HepG2 (cell line): Measurements from ENCODE around the gene ZFAND2B. TPM values are rescaled to one million over a fixed set of nuclear protein-coding genes. Genes with fewer than 3 reads are reported as not detected.

Experiments used
- CC2D1A ChIP-seq: sonication (generic); formaldehyde crosslinking; IDR thresholded peaks from 2 replicates; pipeline ENCODE4 v1.8.1; 2023; ENCODE audit warnings: mild to moderate bottlenecking, missing genetic modification reagents
- CHD2 ChIP-seq: IDR thresholded peaks from 2 replicates; pipeline ENCODE4 v1.6.1; 2011; ENCODE audit warnings: low read depth, low read length, improper control_type of control experiment
- DNMT3B ChIP-seq: conservative IDR thresholded peaks from 2 replicates; pipeline ENCODE4 v1.6.1; 2016; ENCODE audit warnings: missing biosample characterization, control low read depth
- E2F1 ChIP-seq: sonication (generic); formaldehyde crosslinking; IDR thresholded peaks from 2 replicates; pipeline ENCODE4 v1.5.0; 2020; ENCODE audit warnings: missing genetic modification reagents
- FOXO1 ChIP-seq: sonication (generic); formaldehyde crosslinking; IDR thresholded peaks from 2 replicates; pipeline ENCODE4 v1.4.0; 2020; ENCODE audit warnings: missing genetic modification reagents
- HCFC1 ChIP-seq: fragments of 150-350 bp; IDR thresholded peaks from 2 replicates; pipeline ENCODE4 v1.6.1; 2014; ENCODE audit warnings: low read depth, low read length
- HOXD1 ChIP-seq: sonication (generic); formaldehyde crosslinking; IDR thresholded peaks from 2 replicates; pipeline ENCODE4 v1.5.0; 2020; ENCODE audit warnings: missing genetic modification reagents
- JUN ChIP-seq: sonication (generic); formaldehyde crosslinking; IDR thresholded peaks from 2 replicates; pipeline ENCODE4 v1.4.0; 2020; ENCODE audit warnings: mild to moderate bottlenecking, missing genetic modification reagents
- KLF11 ChIP-seq: IDR thresholded peaks from 2 replicates; pipeline ENCODE4 v1.6.1; 2016; ENCODE audit warnings: missing compliant biosample characterization
- MAX ChIP-seq: IDR thresholded peaks from 2 replicates; pipeline ENCODE4 v1.6.1; 2012; ENCODE audit warnings: inconsistent platforms
- MNT ChIP-seq: fragments of 450-650 bp; IDR thresholded peaks from 2 replicates; pipeline ENCODE4 v1.6.1; 2016
- NFE2 ChIP-seq: sonication (generic); formaldehyde crosslinking; IDR thresholded peaks from 2 replicates; pipeline ENCODE4 v1.4.0; 2020; ENCODE audit warnings: missing genetic modification reagents
- PBX2 ChIP-seq: IDR thresholded peaks from 2 replicates; pipeline ENCODE4 v1.6.1; 2016; ENCODE audit warnings: control low read depth
- RAD51 ChIP-seq: fragments of 450-650 bp; IDR thresholded peaks from 2 replicates; pipeline ENCODE4 v1.6.1; 2016; ENCODE audit warnings: borderline replicate concordance
- SP5 ChIP-seq: IDR thresholded peaks from 2 replicates; pipeline ENCODE4 v1.6.1; 2016; ENCODE audit warnings: low read depth, borderline replicate concordance
- SRSF4 ChIP-seq: fragments of 200-400 bp; formaldehyde crosslinking; IDR thresholded peaks from one replicate; pipeline ENCODE4 v1.6.1; 2018; ENCODE audit warnings: mild to moderate bottlenecking, low read depth, low read length, moderate library complexity; ENCODE audit not compliant: poor library complexity, severe bottlenecking
- STAT5B ChIP-seq: sonication (generic); formaldehyde crosslinking; IDR thresholded peaks from 2 replicates; pipeline ENCODE4 v1.4.0; 2020; ENCODE audit warnings: missing genetic modification reagents
- YY1 ChIP-seq: IDR thresholded peaks from 2 replicates; pipeline ENCODE4 v1.6.1; 2011; ENCODE audit warnings: low read length, low read depth, moderate library complexity, mild to moderate bottlenecking; ENCODE audit not compliant: insufficient read depth, insufficient replicate concordance
- ZBTB37 ChIP-seq: sonication (generic); formaldehyde crosslinking; IDR thresholded peaks from 2 replicates; pipeline ENCODE4 v1.4.0; 2020; ENCODE audit warnings: mild to moderate bottlenecking, missing genetic modification reagents
- ZNF546 ChIP-seq: sonication (generic); formaldehyde crosslinking; conservative IDR thresholded peaks from 2 replicates; pipeline ENCODE4 v1.8.1; 2023; ENCODE audit warnings: mild to moderate bottlenecking, missing genetic modification reagents
- ZNF556 ChIP-seq: sonication (generic); formaldehyde crosslinking; IDR thresholded peaks from 2 replicates; pipeline ENCODE4 v1.4.0; 2020; ENCODE audit warnings: mild to moderate bottlenecking, missing genetic modification reagents, borderline replicate concordance
- ZNF619 ChIP-seq: sonication (generic); formaldehyde crosslinking; IDR thresholded peaks from 2 replicates; pipeline ENCODE4 v1.4.0; 2020; ENCODE audit warnings: mild to moderate bottlenecking, missing genetic modification reagents
- ZNF652 ChIP-seq: IDR thresholded peaks from 2 replicates; pipeline ENCODE4 v1.6.1; 2016; ENCODE audit warnings: low read depth, borderline replicate concordance
- ZNF670 ChIP-seq: sonication (generic); formaldehyde crosslinking; IDR thresholded peaks from 2 replicates; pipeline ENCODE4 v1.8.0; 2022; ENCODE audit warnings: mild to moderate bottlenecking, missing genetic modification reagents, borderline replicate concordance
- ZNF746 ChIP-seq: sonication (generic); formaldehyde crosslinking; IDR thresholded peaks from 2 replicates; pipeline ENCODE4 v1.8.0; 2022; ENCODE audit warnings: mild to moderate bottlenecking, missing genetic modification reagents
- ZNF749 ChIP-seq: sonication (generic); formaldehyde crosslinking; IDR thresholded peaks from 2 replicates; pipeline ENCODE4 v1.8.0; 2022; ENCODE audit warnings: mild to moderate bottlenecking, missing genetic modification reagents, moderate library complexity, borderline replicate concordance
- ZSCAN9 ChIP-seq: IDR thresholded peaks from 2 replicates; pipeline ENCODE4 v1.6.1; 2016; ENCODE audit warnings: borderline replicate concordance
- polyA plus RNA-seq, 8 experiments: library from polyadenylated mRNA; depleted of rRNA in 3 of 8; stranded (reverse) in 7 of 8; unstranded in 1 of 8; fragments of >200 nt; fragmentation: Illumina TruSeq in 4 of 8; extraction: Trizol in 4 of 8; gene quantifications; 2 replicates each; pipeline versions ENCODE4 v1.2.1 to v1.2.3, GENCODE V29; 2011 to 2016; ENCODE audit warnings: low read depth in 4 of 8, missing spikeins in 1 of 8, mixed read lengths in 1 of 8; ENCODE audit not compliant: insufficient read depth in 1 of 8
- total RNA-seq, 5 experiments: library from RNA; depleted of rRNA; stranded (reverse); fragments of >200 nt; fragmentation: Illumina TruSeq; extraction: Trizol; gene quantifications; 2 replicates each; pipeline ENCODE4 v1.2.3, GENCODE V29; 2016; ENCODE audit warnings: low read depth in 1 of 5

Gene ZFAND2B
- total and polyA plus RNA-seq, 2 of the 13 experiments (the other 11 are each of a cell fraction or from before 2014, with no cell fraction given) = 53.3 to 115 TPM

GRCh38 chr2:219229305-219230058 is 22.9 kb downstream of the ZFAND2B start, which contains the start of the genes ANKZF1 and ATG9A (continued):
- TF ChIP-seq MNT (peak; percentile 75), CHD2 (peak; percentile 64; the same call in 1 of the 2 replicates), E2F1 (peak; percentile 8; the same call in 1 of the 2 replicates), JUN (CRISPR knock-in tag) (peak; percentile 12; the same call in 1 of the 2 replicates), ZNF619 (CRISPR knock-in tag) (no peak; the same call in 1 of the 2 replicates), RAD51 (no peak), DNMT3B (CRISPR knock-in tag) (no peak; the same call in 1 of the 2 replicates), ZNF749 (no peak; the same call in 1 of the 2 replicates), CC2D1A (CRISPR knock-in tag) (no peak), FOXO1 (CRISPR knock-in tag) (peak; percentile 61), HOXD1 (CRISPR knock-in tag) (0 out of 2 replicates have a peak, but pooled peaks have one; percentile 33), ZNF746 (CRISPR knock-in tag) (no peak), ZNF546 (peak; percentile 86), ZNF652 (CRISPR knock-in tag) (no peak), MAX (no peak; the same call in 1 of the 2 replicates), HCFC1 (no peak), PBX2 (peak; percentile 100), NFE2 (CRISPR knock-in tag) (no peak), ZSCAN9 (peak; percentile 76; the same call in 1 of the 2 replicates), ZNF556 (peak; percentile 17; the same call in 1 of the 2 replicates), SRSF4 (no peak), ZBTB37 (CRISPR knock-in tag) (no peak), KLF11 (no peak; the same call in none of the 2 replicates), YY1 (peak; percentile 13), ZNF670 (peak; percentile 95), STAT5B (CRISPR knock-in tag) (no peak), SP5 (CRISPR knock-in tag) (peak; percentile 66)
